Neural cell (in vitro differentiated cells): Measurements from ENCODE around the gene CD81. TPM values are rescaled to one million over a fixed set of nuclear protein-coding genes. Genes with fewer than 3 reads are reported as not detected.

Experiments used
- H2AFZ ChIP-seq: fragments of 200-600, 300-800 bp; sonication (generic), shearing (Covaris generic); 2 replicates; pipeline ENCODE4 v1.6.0; 2014; ENCODE audit warnings: low read depth, mild to moderate bottlenecking, antibody characterized with exemption, low read length, moderate library complexity
- H3F3A ChIP-seq: fragments of 200-600 bp; shearing (Covaris generic); 2 replicates; pipeline ENCODE4 v1.6.1; 2016; ENCODE audit warnings: mild to moderate bottlenecking, moderate library complexity, mixed read lengths, antibody characterized with exemption, low read length; ENCODE audit not compliant: insufficient read depth, poor library complexity, severe bottlenecking
- H3K27ac ChIP-seq: fragments of 200-600, 300-800 bp; sonication (generic), shearing (Covaris generic); 2 replicates; pipeline ENCODE4 v1.5.1; 2014; ENCODE audit warnings: mild to moderate bottlenecking, low read length, moderate library complexity
- H3K27me3 ChIP-seq: fragments of 300-800, 200-600 bp; sonication (generic), shearing (Covaris generic); 2 replicates; pipeline ENCODE4 v1.6.0; 2014; ENCODE audit warnings: mild to moderate bottlenecking, low read depth, low read length, moderate library complexity; ENCODE audit not compliant: insufficient read depth
- H3K36me3 ChIP-seq: fragments of 300-800, 200-600 bp; sonication (generic), shearing (Covaris generic); 2 replicates; pipeline ENCODE4 v1.5.1; 2014; ENCODE audit warnings: mild to moderate bottlenecking, antibody characterized with exemption, low read length, moderate library complexity; ENCODE audit not compliant: insufficient read depth
- H3K4me2 ChIP-seq: fragments of 300-800, 200-600 bp; sonication (generic), shearing (Covaris generic); 2 replicates; pipeline ENCODE4 v1.6.0; 2014; ENCODE audit warnings: mild to moderate bottlenecking, low read length
- H3K4me3 ChIP-seq: fragments of 300-800, 200-600 bp; sonication (generic), shearing (Covaris generic); 2 replicates; pipeline ENCODE4 v1.5.1; 2014; ENCODE audit warnings: mild to moderate bottlenecking, low read length, moderate library complexity
- H3K79me2 ChIP-seq: fragments of 200-600 bp; shearing (Covaris generic); replicated peaks from 2 replicates; pipeline ENCODE4 v1.6.0; 2014; ENCODE audit warnings: mild to moderate bottlenecking, low read length, moderate library complexity; ENCODE audit not compliant: insufficient read depth
- H3K9ac ChIP-seq: fragments of 300-800, 200-600 bp; sonication (generic), shearing (Covaris generic); 2 replicates; pipeline ENCODE4 v1.6.1; 2016; ENCODE audit warnings: mild to moderate bottlenecking, low read length, mixed read lengths
- H3K9me2 ChIP-seq: fragments of 200-600 bp; shearing (Covaris generic); 2 replicates; pipeline ENCODE4 v1.6.1; 2016; ENCODE audit warnings: mild to moderate bottlenecking, low read length, mixed read lengths; ENCODE audit not compliant: insufficient read depth
- H3K9me3 ChIP-seq: fragments of 200-600, 300-800 bp; sonication (generic), shearing (Covaris generic); 2 replicates; pipeline ENCODE4 v1.6.1; 2016; ENCODE audit warnings: mild to moderate bottlenecking, mixed run types, low read length, moderate library complexity, mixed read lengths
- H4K20me1 ChIP-seq: fragments of 200-600 bp; shearing (Covaris generic); 2 replicates; pipeline ENCODE4 v1.6.1; 2016; ENCODE audit warnings: mild to moderate bottlenecking, mixed run types; ENCODE audit not compliant: insufficient read depth
- EP300 ChIP-seq: fragments of 450-650 bp; conservative IDR thresholded peaks from 2 replicates; pipeline ENCODE4 v1.6.1; 2014; ENCODE audit warnings: antibody characterized with exemption, mild to moderate bottlenecking, moderate library complexity; ENCODE audit not compliant: poor library complexity, severe bottlenecking
- MXI1 ChIP-seq: fragments of 450-650 bp; conservative IDR thresholded peaks from 2 replicates; pipeline ENCODE4 v1.6.1; 2014; ENCODE audit warnings: antibody characterized with exemption, mild to moderate bottlenecking; ENCODE audit not compliant: poor library complexity, severe bottlenecking
- POLR2AphosphoS5 ChIP-seq: IDR thresholded peaks from 2 replicates; pipeline ENCODE4 v1.6.1; 2012
- RAD21 ChIP-seq: fragments of 450-650 bp; conservative IDR thresholded peaks from 2 replicates; pipeline ENCODE4 v1.6.1; 2014; ENCODE audit warnings: antibody characterized with exemption, mild to moderate bottlenecking, moderate library complexity
- SMC3 ChIP-seq: fragments of 450-650 bp; conservative IDR thresholded peaks from 2 replicates; pipeline ENCODE4 v1.6.1; 2014; ENCODE audit warnings: antibody characterized with exemption, mild to moderate bottlenecking, moderate library complexity; ENCODE audit not compliant: poor library complexity
- TAF1 ChIP-seq: IDR thresholded peaks from 2 replicates; pipeline ENCODE4 v1.6.1; 2012; ENCODE audit warnings: low read depth
- polyA plus RNA-seq: library from polyadenylated mRNA; depleted of rRNA; stranded (reverse); fragments of >200 nt; gene quantifications from 2 replicates; pipeline ENCODE4 v1.2.3, GENCODE V29; 2014
- TF ChIP-seq, protein P1 (sequence below): IDR thresholded peaks from 2 replicates; pipeline ENCODE4 v1.6.1; 2012; ENCODE audit warnings: borderline replicate concordance

The CD81 gene
- polyA plus RNA-seq, 1 donor from 2014 or later, result 97.8 TPM

DNA sequence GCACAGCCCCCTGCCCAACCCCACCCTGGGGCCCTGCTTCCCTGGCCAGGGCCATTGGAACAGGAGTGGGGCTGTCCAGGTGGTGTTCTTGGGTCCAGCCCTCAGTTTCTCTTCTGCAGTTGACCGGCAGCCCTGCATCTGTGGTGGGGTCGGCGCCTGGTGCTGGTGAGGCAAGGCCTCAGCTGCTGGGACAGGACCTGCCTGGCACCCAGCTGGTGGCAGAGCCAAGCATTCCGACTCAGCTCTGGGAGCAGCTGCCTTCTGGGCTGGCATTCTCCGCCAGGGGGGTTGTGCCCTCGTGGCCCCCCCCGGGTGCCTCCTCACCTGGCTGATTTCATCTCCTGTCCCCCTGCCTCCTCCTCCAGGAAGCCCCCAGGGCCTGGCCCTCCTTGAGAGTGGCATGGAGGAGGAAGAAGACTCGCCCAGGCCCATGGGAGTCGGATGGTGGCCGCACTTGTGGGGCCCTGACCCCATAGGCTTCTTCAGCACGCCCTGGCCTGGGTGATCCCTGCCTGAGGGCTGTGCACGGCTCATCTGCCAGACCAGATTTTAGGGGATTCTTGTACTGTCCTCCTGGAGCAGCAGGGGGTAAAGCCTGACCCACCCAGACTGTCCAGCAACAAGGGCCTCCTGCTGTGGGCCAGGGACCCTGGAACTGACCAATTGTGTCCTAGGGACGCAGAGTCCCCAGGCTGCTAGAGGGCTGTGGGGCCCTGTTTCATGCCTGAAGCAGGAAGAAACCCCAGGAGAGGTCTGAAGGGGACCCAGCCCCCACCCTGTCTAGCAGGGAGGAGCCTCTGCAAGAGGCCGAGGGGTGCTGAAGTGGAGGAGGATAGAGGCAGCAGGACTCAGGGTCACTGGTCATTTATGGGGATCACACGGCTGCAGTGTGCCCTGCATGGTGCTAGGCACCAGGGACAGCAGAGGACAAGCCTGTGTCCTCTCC is 11.6 kb downstream of the CD81 start:
- no peaks in the 10 kb centered on the region for H3F3A ChIP-seq
- no peaks in the 10 kb centered on the region for H3K36me3 ChIP-seq
- no peak overlapping the region for H3K27ac ChIP-seq
- no peaks in the 10 kb centered on the region for H3K9me2 ChIP-seq
- no peak overlapping the region for H3K4me2 ChIP-seq
- H3K9ac ChIP-seq, result no peak overlapping the region
- TF ChIP-seq SMC3 (no peak), MXI1 (no peak), RAD21 (no peak), TAF1 (no peak), EP300 (no peak), POLR2AphosphoS5 (no peak)
- TF ChIP-seq, protein P1, sequence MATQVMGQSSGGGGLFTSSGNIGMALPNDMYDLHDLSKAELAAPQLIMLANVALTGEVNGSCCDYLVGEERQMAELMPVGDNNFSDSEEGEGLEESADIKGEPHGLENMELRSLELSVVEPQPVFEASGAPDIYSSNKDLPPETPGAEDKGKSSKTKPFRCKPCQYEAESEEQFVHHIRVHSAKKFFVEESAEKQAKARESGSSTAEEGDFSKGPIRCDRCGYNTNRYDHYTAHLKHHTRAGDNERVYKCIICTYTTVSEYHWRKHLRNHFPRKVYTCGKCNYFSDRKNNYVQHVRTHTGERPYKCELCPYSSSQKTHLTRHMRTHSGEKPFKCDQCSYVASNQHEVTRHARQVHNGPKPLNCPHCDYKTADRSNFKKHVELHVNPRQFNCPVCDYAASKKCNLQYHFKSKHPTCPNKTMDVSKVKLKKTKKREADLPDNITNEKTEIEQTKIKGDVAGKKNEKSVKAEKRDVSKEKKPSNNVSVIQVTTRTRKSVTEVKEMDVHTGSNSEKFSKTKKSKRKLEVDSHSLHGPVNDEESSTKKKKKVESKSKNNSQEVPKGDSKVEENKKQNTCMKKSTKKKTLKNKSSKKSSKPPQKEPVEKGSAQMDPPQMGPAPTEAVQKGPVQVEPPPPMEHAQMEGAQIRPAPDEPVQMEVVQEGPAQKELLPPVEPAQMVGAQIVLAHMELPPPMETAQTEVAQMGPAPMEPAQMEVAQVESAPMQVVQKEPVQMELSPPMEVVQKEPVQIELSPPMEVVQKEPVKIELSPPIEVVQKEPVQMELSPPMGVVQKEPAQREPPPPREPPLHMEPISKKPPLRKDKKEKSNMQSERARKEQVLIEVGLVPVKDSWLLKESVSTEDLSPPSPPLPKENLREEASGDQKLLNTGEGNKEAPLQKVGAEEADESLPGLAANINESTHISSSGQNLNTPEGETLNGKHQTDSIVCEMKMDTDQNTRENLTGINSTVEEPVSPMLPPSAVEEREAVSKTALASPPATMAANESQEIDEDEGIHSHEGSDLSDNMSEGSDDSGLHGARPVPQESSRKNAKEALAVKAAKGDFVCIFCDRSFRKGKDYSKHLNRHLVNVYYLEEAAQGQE, result no peak
- no peak overlapping the region for H2AFZ ChIP-seq
- no peaks in the 10 kb centered on the region for H4K20me1 ChIP-seq
- no peaks in the 10 kb centered on the region for H3K9me3 ChIP-seq
- no peaks in the 10 kb centered on the region for H3K27me3 ChIP-seq
- H3K4me3 ChIP-seq, result no peak overlapping the region
- H3K79me2 ChIP-seq, result peaks cover 16% of the 10 kb centered on the region

DNA sequence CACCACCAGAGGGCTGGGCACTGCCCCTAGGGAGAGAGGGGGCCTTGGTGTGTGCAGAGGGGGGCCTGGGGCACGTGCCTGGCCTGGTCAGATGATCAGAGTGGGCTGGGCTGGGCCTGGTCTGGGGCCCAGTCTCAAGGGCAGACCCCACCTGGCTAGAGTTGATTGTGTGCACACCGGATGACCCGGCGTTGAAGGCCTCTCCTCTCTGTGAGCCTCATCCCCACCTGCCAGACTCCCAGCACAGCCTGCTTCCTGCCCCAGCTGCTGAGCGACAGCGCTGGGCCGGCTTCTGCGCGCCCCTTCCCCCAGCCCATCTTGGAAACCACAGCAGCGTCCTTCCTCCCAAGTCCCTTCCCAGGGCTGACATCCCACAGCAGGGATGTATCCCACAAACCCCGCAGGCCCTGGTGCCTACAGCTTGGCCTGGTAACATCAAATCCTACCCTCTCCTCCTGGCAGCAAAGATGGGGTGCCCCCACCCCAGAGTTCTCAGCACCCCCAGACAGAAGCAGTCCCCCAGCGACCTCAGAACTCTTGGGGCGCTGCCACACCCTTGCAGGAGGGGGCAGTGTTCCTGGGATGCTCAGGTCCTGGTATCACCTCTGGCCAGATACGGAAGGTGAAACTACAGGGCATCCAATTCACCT is 12.4 kb downstream of the CD81 start:
- peaks cover 16% of the 10 kb centered on the region for H3K79me2 ChIP-seq
- H3K27me3 ChIP-seq, result no peaks in the 10 kb centered on the region
- no peak overlapping the region for H3K4me3 ChIP-seq
- H4K20me1 ChIP-seq, result no peaks in the 10 kb centered on the region
- no peaks in the 10 kb centered on the region for H3K9me2 ChIP-seq
- TF ChIP-seq, protein P1, result no peak
- no peak for TF ChIP-seq TAF1
- no peaks in the 10 kb centered on the region for H3K9me3 ChIP-seq
- H3K36me3 ChIP-seq, result no peaks in the 10 kb centered on the region
- H2AFZ ChIP-seq, result no peak overlapping the region
- H3K9ac ChIP-seq, result no peak overlapping the region
- no peaks in the 10 kb centered on the region for H3F3A ChIP-seq
- H3K4me2 ChIP-seq, result no peak overlapping the region
- no peak overlapping the region for H3K27ac ChIP-seq
